ENCODE results near the gene OSBP2. TPM values are rescaled to one million over a fixed set of nuclear protein-coding genes. Genes with fewer than 3 reads are reported as not detected.

Gene OSBP2
- total and polyA plus RNA-seq, 2 of the 13 experiments (the other 11 are each of a cell fraction or from before 2014, with no cell fraction given) = 5.0 to 7.7 TPM

DNA sequence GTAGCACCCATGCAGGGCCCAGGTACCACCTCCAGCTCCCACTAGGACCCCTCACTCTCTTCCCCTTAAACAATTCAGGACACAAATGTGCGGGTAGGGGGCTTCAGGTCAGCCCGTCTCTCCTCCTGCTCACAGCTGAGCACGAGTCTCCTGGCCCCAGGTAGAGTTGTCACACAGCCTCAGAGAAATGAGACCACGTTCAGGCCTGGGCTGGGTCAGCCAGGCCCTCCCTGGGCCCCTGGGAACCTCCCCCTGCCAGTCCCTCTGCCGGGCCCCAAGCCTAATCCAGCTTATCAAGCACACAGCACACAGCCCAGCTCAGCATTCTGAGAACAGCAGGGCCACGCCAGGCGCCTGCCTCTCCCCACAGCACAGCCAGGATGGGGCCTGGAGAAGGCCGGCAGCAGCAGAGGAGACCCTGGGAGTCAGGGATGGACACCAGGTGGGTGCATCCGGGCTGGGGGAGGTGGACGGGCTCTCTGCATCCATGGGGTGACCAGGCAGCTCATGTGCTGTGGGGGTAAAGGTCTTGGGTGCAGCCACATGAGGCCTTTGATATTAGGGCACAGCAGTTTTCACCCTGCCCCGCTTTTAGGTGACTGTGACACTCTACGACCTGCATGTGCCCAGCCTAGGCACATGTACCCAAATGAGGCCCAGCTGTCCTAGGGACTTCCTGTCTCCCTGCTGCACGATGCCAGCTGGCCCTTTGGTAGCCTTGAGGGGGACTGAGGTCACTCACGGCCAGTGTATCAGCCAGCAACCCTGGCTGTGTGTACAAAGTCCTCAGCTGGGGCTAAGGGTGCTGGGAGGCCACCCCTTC lies 186.9 kb downstream of the OSBP2 start (continued):
- no peak; the same call in 1 of the 2 replicates for TF ChIP-seq ZNF782 (CRISPR knock-in tag; IDR thresholded peaks at IDR 0.05; ENCODE audit: borderline replicate concordance)
- no peak for TF ChIP-seq NCOA2 (CRISPR knock-in tag; IDR thresholded peaks at IDR 0.05)
- TF ChIP-seq ZNF644 (CRISPR knock-in tag; IDR thresholded peaks at IDR 0.05; ENCODE audit: low read depth) = peak; percentile 39; the same call in 1 of the 2 replicates
- TF ChIP-seq KDM6A (CRISPR knock-in tag; IDR thresholded peaks at IDR 0.05; ENCODE audit: low read depth) = peak; percentile 78
- no peak for TF ChIP-seq ZFP36L1 (CRISPR knock-in tag; IDR thresholded peaks at IDR 0.05)
- TF ChIP-seq EHMT2 (IDR thresholded peaks at IDR 0.05; ENCODE audit: borderline replicate concordance, low read depth, low read length) = no peak
- peak; percentile 49; the same call in 1 of the 2 replicates for TF ChIP-seq ZNF331 (CRISPR knock-in tag; IDR thresholded peaks at IDR 0.05)
- TF ChIP-seq ZNF75D (CRISPR knock-in tag; IDR thresholded peaks at IDR 0.05; ENCODE audit: borderline replicate concordance) = no peak
- peak; percentile 85 for TF ChIP-seq IKZF4 (CRISPR knock-in tag; IDR thresholded peaks at IDR 0.05; ENCODE audit: borderline replicate concordance, low read depth, not compliant biosample characterization)
- no peak for TF ChIP-seq MED8 (CRISPR knock-in tag; IDR thresholded peaks at IDR 0.05; ENCODE audit: insufficient replicate concordance)
- TF ChIP-seq, protein P1, sequence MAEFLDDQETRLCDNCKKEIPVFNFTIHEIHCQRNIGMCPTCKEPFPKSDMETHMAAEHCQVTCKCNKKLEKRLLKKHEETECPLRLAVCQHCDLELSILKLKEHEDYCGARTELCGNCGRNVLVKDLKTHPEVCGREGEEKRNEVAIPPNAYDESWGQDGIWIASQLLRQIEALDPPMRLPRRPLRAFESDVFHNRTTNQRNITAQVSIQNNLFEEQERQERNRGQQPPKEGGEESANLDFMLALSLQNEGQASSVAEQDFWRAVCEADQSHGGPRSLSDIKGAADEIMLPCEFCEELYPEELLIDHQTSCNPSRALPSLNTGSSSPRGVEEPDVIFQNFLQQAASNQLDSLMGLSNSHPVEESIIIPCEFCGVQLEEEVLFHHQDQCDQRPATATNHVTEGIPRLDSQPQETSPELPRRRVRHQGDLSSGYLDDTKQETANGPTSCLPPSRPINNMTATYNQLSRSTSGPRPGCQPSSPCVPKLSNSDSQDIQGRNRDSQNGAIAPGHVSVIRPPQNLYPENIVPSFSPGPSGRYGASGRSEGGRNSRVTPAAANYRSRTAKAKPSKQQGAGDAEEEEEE (CRISPR knock-in tag; IDR thresholded peaks at IDR 0.05; ENCODE audit: borderline replicate concordance) = no peak
- no peak for TF ChIP-seq FOXK2 (IDR thresholded peaks at IDR 0.05)
- no peak for TF ChIP-seq ZNF839 (CRISPR knock-in tag; IDR thresholded peaks at IDR 0.05; ENCODE audit: borderline replicate concordance)
- TF ChIP-seq MLX (CRISPR knock-in tag; IDR thresholded peaks at IDR 0.05) = no peak
- TF ChIP-seq, protein P2, sequence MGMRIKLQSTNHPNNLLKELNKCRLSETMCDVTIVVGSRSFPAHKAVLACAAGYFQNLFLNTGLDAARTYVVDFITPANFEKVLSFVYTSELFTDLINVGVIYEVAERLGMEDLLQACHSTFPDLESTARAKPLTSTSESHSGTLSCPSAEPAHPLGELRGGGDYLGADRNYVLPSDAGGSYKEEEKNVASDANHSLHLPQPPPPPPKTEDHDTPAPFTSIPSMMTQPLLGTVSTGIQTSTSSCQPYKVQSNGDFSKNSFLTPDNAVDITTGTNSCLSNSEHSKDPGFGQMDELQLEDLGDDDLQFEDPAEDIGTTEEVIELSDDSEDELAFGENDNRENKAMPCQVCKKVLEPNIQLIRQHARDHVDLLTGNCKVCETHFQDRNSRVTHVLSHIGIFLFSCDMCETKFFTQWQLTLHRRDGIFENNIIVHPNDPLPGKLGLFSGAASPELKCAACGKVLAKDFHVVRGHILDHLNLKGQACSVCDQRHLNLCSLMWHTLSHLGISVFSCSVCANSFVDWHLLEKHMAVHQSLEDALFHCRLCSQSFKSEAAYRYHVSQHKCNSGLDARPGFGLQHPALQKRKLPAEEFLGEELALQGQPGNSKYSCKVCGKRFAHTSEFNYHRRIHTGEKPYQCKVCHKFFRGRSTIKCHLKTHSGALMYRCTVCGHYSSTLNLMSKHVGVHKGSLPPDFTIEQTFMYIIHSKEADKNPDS (CRISPR knock-in tag; IDR thresholded peaks at IDR 0.05) = no peak
- no peak for TF ChIP-seq AKAP8 (CRISPR knock-in tag; IDR thresholded peaks at IDR 0.05)
- TF ChIP-seq SIN3B (IDR thresholded peaks at IDR 0.05; ENCODE audit: low read length) = no peak
- no peak for TF ChIP-seq KAT2B (IDR thresholded peaks at IDR 0.05; ENCODE audit: borderline replicate concordance, low read depth, low read length)
- TF ChIP-seq GTF3A (CRISPR knock-in tag; conservative IDR thresholded peaks at IDR 0.05) = no peak
- peak; percentile 65 for TF ChIP-seq FOXA3 (CRISPR knock-in tag; IDR thresholded peaks at IDR 0.05)
- no peak for TF ChIP-seq ZNF597 (CRISPR knock-in tag; IDR thresholded peaks at IDR 0.05)
- no peak for TF ChIP-seq ZNF317 (CRISPR knock-in tag; IDR thresholded peaks at IDR 0.05)
- peak; percentile 36; the same call in 1 of the 2 replicates for TF ChIP-seq REPIN1 (CRISPR knock-in tag; IDR thresholded peaks at IDR 0.05; ENCODE audit: borderline replicate concordance, low read depth)
- TF ChIP-seq SP2 (CRISPR knock-in tag; IDR thresholded peaks at IDR 0.05) = no peak
- TF ChIP-seq MZF1 (CRISPR knock-in tag; IDR thresholded peaks at IDR 0.05; ENCODE audit: borderline replicate concordance) = no peak
- TF ChIP-seq ZNF468 (CRISPR knock-in tag; IDR thresholded peaks at IDR 0.05) = no peak
